GM18868 (cell line): ENCODE results near the gene CDC25A.

Experiments
- ATAC-seq: cut with Tn5 transposase; IDR thresholded peaks from one replicate; pipeline ENCODE4 v1.9.1; 2021; ENCODE audit warnings: mild to moderate bottlenecking, moderate library complexity; ENCODE audit not compliant: unreplicated experiment

Gene CDC25A

GRCh38 chr3:48112108-48112791, 76.0 kb downstream of the CDC25A start:
- peak; percentile 76 for ATAC-seq

GRCh38 chr3:48110463-48110862, 77.8 kb downstream of the CDC25A start:
- ATAC-seq, result no peak

GRCh38 chr3:48107227-48107626, 81.0 kb downstream of the CDC25A start:
- ATAC-seq, result no peak
